Measurements from ENCODE around the gene BEAN1. TPM values are rescaled to one million over a fixed set of nuclear protein-coding genes. Genes with fewer than 3 reads are reported as not detected.
A peak's percentile ranks its signal among the peaks of the same experiment; 100 is the strongest.

Gene BEAN1
- total RNA-seq, 4 donors from 2014 or later = 0.72 to 4.8 (median 2.5) TPM

DNA sequence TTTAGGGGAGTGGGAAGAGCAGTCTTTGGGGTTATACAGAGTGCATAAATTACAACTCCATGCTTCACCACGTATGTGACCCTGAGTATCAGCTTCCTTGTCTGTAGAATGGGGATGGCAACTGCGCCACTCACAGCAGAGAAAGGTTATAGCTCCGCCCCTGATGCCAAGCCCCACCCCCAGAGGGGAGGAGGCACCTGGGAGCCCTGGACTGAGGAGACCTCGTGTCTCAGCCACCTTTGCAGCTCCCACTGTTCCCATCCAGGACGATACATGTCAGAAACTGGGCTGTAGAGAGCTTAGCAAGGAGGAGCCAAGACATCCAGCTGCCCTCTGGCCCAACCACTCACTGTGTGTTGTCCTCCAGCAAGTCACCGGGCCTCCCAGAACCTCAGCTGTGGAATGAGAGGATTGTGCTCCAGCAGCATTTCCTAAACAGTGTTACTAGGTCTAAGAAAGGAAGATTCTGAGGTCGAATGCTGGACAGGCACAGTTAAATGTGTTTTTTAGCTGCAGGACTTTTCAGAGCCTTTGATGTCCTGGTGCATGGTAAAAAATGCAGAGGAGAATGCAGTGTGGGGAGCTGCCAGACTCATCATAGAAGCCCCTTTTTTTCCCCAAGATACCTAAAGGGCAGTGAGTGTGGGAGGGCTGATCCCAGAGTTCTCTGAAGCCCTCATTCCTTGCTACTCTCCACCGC, 49.4 kb downstream of the BEAN1 start:
- Histone ChIP-seq H3K4me3 (no peak overlapping the region), H3K36me3 (no peaks in the 10 kb centered on the region), H3K27me3 (no peaks in the 10 kb centered on the region), H3K4me1 (peaks cover 14% of the 10 kb centered on the region), H3K27ac (no peak overlapping the region), H3K9me3 (no peaks in the 10 kb centered on the region)
- TF ChIP-seq POLR2A (IDR thresholded peaks at IDR 0.05) (no peak), POLR2AphosphoS5 (IDR thresholded peaks at IDR 0.05) (no peak), EP300 (IDR thresholded peaks at IDR 0.05) (no peak)
- TF ChIP-seq, protein P1, sequence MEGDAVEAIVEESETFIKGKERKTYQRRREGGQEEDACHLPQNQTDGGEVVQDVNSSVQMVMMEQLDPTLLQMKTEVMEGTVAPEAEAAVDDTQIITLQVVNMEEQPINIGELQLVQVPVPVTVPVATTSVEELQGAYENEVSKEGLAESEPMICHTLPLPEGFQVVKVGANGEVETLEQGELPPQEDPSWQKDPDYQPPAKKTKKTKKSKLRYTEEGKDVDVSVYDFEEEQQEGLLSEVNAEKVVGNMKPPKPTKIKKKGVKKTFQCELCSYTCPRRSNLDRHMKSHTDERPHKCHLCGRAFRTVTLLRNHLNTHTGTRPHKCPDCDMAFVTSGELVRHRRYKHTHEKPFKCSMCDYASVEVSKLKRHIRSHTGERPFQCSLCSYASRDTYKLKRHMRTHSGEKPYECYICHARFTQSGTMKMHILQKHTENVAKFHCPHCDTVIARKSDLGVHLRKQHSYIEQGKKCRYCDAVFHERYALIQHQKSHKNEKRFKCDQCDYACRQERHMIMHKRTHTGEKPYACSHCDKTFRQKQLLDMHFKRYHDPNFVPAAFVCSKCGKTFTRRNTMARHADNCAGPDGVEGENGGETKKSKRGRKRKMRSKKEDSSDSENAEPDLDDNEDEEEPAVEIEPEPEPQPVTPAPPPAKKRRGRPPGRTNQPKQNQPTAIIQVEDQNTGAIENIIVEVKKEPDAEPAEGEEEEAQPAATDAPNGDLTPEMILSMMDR (IDR thresholded peaks at IDR 0.05) = no peak
- DNase-seq (ENCODE audit: low spot score in 2 of 2) = peak; percentile 55 to 71
- WGBS = 68% methylated on average over 7 of the region's 8 CpGs

DNA sequence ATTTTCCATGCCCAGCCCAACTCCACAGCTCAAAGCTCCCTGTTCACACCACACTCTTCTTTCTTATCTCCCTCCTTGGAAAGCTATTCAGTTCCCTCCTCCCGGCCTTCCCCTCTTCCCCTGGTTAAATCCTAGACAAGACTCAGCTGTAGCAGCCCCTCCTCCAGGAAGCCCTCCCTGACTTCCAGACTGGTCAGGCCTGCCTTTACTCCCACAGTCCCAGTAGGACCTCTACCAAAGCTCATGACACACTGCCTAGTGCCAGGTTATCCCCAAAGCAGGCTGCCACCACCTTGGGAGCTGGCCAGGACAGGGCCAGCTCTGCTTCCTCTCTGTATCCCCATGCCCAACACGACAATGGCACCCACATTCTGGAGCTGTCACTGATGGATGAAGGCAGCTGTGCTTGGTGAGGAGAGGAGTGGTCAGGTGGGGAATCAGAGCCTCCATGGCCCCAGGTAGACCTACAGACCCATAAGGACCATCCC, 50.0 kb downstream of the BEAN1 start:
- Histone ChIP-seq H3K27ac (no peak overlapping the region), H3K27me3 (no peaks in the 10 kb centered on the region), H3K4me3 (no peak overlapping the region), H3K9me3 (no peaks in the 10 kb centered on the region), H3K4me1 (peaks cover 14% of the 10 kb centered on the region), H3K36me3 (no peaks in the 10 kb centered on the region)
- WGBS = 57% methylated on average over 2 of the region's 2 CpGs
- TF ChIP-seq POLR2AphosphoS5 (IDR thresholded peaks at IDR 0.05) (no peak), POLR2A (IDR thresholded peaks at IDR 0.05) (no peak), EP300 (IDR thresholded peaks at IDR 0.05) (no peak)
- TF ChIP-seq, protein P1 (IDR thresholded peaks at IDR 0.05) = no peak
- peak; percentile 24 to 39 for DNase-seq (ENCODE audit: low spot score in 2 of 2)

GRCh38 chr16:66478733-66479511, 51.8 kb downstream of the BEAN1 start:
- Histone ChIP-seq H3K27me3 (no peaks in the 10 kb centered on the region), H3K9me3 (no peaks in the 10 kb centered on the region), H3K4me1 (peaks cover 17% of the 10 kb centered on the region), H3K36me3 (no peaks in the 10 kb centered on the region), H3K4me3 (no peak overlapping the region), H3K27ac (no peak overlapping the region)
- DNase-seq (ENCODE audit: low spot score in 2 of 2) = peak; percentile 82 to 85
- 16% methylated on average over 7 of the region's 10 CpGs for WGBS
- TF ChIP-seq, protein P1 (IDR thresholded peaks at IDR 0.05) = peak; percentile 46 to 80
- no peak for TF ChIP-seq POLR2AphosphoS5 (IDR thresholded peaks at IDR 0.05)

- H3K4me1 ChIP-seq = peaks cover 17% of the 10 kb centered on the region
These were observed 52.7 kb downstream of the BEAN1 start for GRCh38 chr16:66479661-66480264.

More at GRCh38 chr16:66479661-66480264, 52.7 kb downstream of the BEAN1 start:
- H3K9me3 ChIP-seq = no peaks in the 10 kb centered on the region
- DNase-seq (ENCODE audit: low spot score in 2 of 2) = peak; percentile 55 to 60
- no peak overlapping the region for H3K4me3 ChIP-seq
- no peak for TF ChIP-seq EP300 (IDR thresholded peaks at IDR 0.05)
- TF ChIP-seq, protein P1 (IDR thresholded peaks at IDR 0.05) = no peak
- TF ChIP-seq POLR2AphosphoS5 (IDR thresholded peaks at IDR 0.05) = no peak
- TF ChIP-seq POLR2A (IDR thresholded peaks at IDR 0.05) = no peak
- no peaks in the 10 kb centered on the region for H3K27me3 ChIP-seq
- H3K36me3 ChIP-seq = no peaks in the 10 kb centered on the region
- no peak overlapping the region for H3K27ac ChIP-seq
- 85% methylated on average over 5 of the region's 5 CpGs for WGBS

All from suprapubic skin (tissue), 4 donors.